NB4 (cell line): ENCODE measurements around the gene SOX15.

Experiments
- DNase-seq: peaks from one replicate; pipeline ENCODE4 v3.0.0; 2010; ENCODE audit warnings: low read depth
- H3K4me3 ChIP-seq: one replicate; pipeline ENCODE4 v1.5.1; 2011; ENCODE audit warnings: mild to moderate bottlenecking, low read depth, low read length, moderate library complexity
- CTCF ChIP-seq: IDR thresholded peaks from one replicate; pipeline ENCODE4 v1.5.1; 2012; ENCODE audit warnings: low read depth, low read length
- MAX ChIP-seq: IDR thresholded peaks from 2 replicates; pipeline ENCODE4 v1.6.1; 2011; ENCODE audit warnings: low read depth, low read length
- MYC ChIP-seq: IDR thresholded peaks from 2 replicates; pipeline ENCODE4 v1.6.1; 2011; ENCODE audit warnings: low read depth, low read length
- POLR2A ChIP-seq: IDR thresholded peaks from 2 replicates; pipeline ENCODE4 v1.6.1; 2011; ENCODE audit warnings: mild to moderate bottlenecking; ENCODE audit not compliant: insufficient read length; ENCODE audit errors: extremely low read depth

SOX15 gene

DNA sequence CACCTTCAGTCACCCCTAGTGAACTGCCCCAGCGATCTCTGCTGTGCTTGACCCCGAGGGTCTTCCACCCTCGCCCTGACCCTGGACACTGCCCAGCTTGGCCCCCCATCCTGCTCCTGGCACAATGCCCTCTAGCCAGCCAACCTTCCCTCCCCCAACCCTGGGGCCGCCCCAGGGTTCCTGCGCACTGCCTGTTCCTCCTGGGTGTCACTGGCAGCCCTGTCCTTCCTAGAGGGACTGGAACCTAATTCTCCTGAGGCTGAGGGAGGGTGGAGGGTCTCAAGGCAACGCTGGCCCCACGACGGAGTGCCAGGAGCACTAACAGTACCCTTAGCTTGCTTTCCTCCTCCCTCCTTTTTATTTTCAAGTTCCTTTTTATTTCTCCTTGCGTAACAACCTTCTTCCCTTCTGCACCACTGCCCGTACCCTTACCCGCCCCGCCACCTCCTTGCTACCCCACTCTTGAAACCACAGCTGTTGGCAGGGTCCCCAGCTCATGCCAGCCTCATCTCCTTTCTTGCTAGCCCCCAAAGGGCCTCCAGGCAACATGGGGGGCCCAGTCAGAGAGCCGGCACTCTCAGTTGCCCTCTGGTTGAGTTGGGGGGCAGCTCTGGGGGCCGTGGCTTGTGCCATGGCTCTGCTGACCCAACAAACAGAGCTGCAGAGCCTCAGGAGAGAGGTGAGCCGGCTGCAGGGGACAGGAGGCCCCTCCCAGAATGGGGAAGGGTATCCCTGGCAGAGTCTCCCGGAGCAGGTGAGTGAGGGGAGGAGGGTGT, 31.2 kb downstream of the SOX15 start, which contains the start of gene TNFSF13:
TNFSF13 (plus strand) TSS at position 207 of the 776 bp plus-strand sequence; CDS start at position 497, 290 bp downstream.
- H3K4me3 ChIP-seq = peak within 1 kb of the TSS; percentile 48
- TF ChIP-seq CTCF (no peak), MYC (0 out of 2 replicates have a peak, but pooled peaks have one; percentile 20)
- peak; percentile 79 for DNase-seq

- DNase-seq = peak; percentile 91
- TF ChIP-seq POLR2A = peak; percentile 57
- TF ChIP-seq CTCF = no peak
- no peak for TF ChIP-seq MYC
- no peak for TF ChIP-seq MAX
- peak overlapping the region; percentile 48 for H3K4me3 ChIP-seq
Measured at GRCh38 chr17:7557775-7558543, 31.9 kb downstream of the SOX15 start.

GRCh38 chr17:7557147-7557764, 32.6 kb downstream of the SOX15 start:
- no peak overlapping the region for H3K4me3 ChIP-seq
- TF ChIP-seq MAX (no peak), POLR2A (no peak), MYC (no peak), CTCF (no peak)
- no peak for DNase-seq

GRCh38 chr17:7556627-7557026, 33.3 kb downstream of the SOX15 start:
- TF ChIP-seq MAX (no peak), POLR2A (no peak), MYC (no peak), CTCF (no peak)
- no peak overlapping the region for H3K4me3 ChIP-seq
- DNase-seq = no peak

GRCh38 chr17:7555320-7555948, 34.5 kb downstream of the SOX15 start:
- H3K4me3 ChIP-seq = no peak overlapping the region
- no peak for DNase-seq
- no peak for TF ChIP-seq MAX
- TF ChIP-seq MYC = no peak
- TF ChIP-seq POLR2A = no peak
- no peak for TF ChIP-seq CTCF
